ENCODE data around the gene SYTL3. TPM values are rescaled to one million over a fixed set of nuclear protein-coding genes. Genes with fewer than 3 reads are reported as not detected.

SYTL3 gene
- total and polyA plus RNA-seq, 2 of the 8 experiments (the other 6 are each of a cell fraction or from before 2014, with no cell fraction given): 0.27 to 0.99 TPM

DNA sequence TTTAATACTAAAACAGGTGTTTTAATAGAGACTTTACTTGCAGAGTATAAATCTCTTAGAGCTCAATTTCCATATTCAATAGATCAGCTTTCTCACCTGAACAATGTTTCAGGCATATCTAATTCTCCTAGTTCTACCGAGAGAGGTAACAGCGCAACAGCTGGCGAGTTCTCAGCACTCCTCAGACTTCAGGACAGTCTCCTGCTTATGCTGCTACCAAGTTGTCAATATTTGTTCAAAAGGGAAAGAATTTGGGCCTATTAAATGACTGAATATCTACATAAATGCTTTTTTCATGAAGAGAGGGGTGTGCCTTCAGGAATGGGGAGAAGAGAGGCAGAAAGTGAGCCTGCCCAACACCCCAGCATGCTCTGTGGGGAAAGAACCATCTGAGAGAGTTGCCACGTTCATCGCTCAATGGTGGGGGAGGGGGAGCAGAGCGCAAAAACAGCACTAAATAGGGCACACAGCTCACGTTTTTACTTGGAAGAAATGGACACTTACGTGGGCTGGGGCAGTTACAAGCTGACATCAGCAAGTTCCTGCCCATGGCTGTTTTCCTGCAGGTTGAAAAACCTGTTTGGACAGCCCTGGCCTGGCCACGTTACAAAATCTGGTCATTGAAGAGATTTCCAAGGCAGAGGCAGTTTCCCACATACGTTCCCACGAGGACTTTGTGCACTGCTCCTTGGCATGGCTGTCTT, 131.3 kb downstream of the SYTL3 start (continued):
- no peak for TF ChIP-seq TAF7 (optimal IDR thresholded peaks at IDR 0.05; ENCODE audit: borderline replicate concordance, low read depth, low read length)
- TF ChIP-seq CTCF (IDR thresholded peaks at IDR 0.05; ENCODE audit: control extremely low read depth in 1 of 3, insufficient read depth in 1 of 3, low read depth in 1 of 3, low read length in 3 of 3): no peak
- no peak for TF ChIP-seq CREB1 (IDR thresholded peaks at IDR 0.05)
